NCI-H460 (cell line): ENCODE data around the gene HS3ST5. TPM values are rescaled to one million over a fixed set of nuclear protein-coding genes. Genes with fewer than 3 reads are reported as not detected.

Experiments
- DNase-seq: peaks from one replicate; pipeline ENCODE4 v3.0.0-alpha.2; 2016; ENCODE audit warnings: low read depth; ENCODE audit errors: extremely low read depth
- polyA plus RNA-seq: library from polyadenylated mRNA; depleted of rRNA; stranded (reverse); fragments of >200 nt; gene quantifications from 2 replicates; pipeline ENCODE4 v1.2.3, GENCODE V29; 2014; cell fraction: nucleus; rRNA removed
- total RNA-seq: library from RNA; depleted of rRNA; stranded (reverse); fragments of >200 nt; shearing (Covaris generic); gene quantifications from 2 replicates; pipeline ENCODE4 v1.2.3, GENCODE V29; 2014; rRNA removed

HS3ST5 gene, protein sequence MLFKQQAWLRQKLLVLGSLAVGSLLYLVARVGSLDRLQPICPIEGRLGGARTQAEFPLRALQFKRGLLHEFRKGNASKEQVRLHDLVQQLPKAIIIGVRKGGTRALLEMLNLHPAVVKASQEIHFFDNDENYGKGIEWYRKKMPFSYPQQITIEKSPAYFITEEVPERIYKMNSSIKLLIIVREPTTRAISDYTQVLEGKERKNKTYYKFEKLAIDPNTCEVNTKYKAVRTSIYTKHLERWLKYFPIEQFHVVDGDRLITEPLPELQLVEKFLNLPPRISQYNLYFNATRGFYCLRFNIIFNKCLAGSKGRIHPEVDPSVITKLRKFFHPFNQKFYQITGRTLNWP
- not detected in 2 replicates for total RNA-seq
- polyA plus RNA-seq: not detected in 2 replicates

DNA sequence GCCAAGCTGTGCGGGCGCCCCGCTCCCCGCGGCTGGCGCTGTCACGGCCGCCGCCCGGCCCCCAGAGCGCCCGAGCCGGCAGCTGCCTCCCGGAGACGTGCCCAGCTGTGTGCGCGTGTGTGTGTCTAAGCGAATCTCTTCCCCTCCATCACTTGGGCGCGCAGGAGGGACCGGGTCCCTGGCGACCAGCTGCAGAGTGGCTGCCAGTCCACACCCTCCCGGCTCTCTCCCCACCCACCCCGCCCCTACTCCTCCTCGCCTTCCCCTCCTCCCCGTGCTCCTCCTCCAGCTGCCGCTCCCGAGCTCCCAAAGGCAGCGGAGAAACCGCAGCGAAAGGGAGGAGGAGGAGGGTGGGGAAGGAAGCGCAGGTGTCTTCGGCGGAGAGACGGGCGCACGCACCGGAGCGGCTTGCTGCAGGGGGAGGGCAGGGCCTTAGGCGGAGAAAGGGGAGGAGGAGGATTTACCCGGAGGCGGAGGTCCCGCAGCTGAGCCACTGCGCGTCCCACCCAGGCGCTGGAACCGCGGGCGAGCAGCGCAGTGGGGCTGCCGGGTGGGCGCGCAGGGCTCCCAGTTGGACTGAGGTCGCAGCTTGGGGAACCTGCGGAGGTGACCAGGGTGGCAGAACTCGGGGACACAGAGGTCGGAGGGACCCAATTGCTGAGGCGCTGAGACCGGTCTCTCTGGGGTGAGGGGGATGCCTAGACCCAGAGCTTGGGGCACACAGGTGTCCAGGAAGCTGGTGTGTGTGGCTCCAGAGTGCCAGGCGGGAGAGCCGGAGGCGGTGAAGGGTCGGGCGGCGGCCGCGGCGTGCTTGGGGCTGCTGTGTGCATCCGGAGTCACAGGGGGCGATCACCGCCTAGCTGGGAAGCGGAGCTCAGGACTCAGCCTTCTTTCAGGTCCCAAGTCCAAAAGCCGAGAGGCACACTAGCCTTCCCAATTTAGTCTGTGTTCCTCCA lies at the start of gene HS3ST5:
Gene HS3ST5, minus strand, starts transcription at position 198 of the 956 bp plus-strand sequence. CDS start 280,178 bp downstream, outside the sequence.
- DNase-seq: peak; percentile 1

DNA sequence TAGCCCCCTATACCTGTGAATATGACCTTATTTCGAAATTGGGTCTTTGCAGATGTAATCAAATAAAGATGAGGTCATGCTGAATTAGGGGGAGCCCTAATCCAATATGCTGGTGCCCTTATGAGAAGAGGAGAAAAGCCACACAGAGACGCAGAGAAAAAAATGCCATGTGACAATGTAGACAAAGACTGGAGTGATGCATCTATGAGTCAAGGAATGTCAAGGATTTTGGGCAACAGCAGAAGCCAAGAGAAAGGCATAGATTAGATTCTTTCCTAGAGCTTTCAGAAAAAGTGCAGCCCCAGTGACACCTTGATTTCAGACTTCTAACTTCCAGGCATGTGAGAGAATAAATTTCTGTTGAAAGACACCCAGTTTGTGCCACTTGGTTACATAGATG lies 47.4 kb upstream of the HS3ST5 start:
- no peak for DNase-seq

DNA sequence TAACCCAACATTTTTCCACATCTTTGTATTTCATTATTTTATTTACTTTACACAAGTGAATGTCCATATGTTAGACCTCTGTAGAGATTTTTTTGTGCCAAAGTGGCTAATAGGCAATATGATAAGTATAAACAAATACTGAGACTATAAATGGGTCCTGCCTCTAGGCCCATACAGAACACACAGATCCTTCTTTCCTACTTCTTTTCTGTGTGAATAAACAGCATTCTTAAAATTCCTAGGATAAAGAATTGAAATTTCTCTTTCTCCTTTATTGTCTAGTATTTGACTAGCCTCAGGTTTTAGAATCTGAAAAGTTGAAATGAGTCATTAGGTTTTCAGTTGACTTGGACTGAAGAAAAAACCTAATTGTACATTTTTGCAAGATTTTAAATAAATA lies 46.3 kb upstream of the HS3ST5 start:
- no peak for DNase-seq

DNA sequence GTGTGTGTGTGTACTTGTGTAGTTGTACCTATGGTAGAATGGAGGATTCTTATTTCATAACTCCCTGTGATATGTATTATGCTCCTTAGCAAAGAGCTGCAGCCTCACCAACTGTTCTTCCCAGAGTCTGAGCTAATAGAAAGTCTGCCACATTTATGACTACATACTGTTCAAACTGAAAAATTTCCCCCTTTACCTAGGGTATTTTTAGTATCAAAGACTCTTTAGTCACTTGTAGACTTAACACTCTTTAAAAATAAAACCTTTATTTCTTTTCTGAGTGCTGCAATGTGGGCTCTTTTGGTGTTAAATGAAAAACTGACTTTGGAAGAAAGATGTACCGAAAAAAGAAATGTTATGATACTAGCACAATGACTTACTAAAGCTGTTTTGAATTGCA lies 39.6 kb upstream of the HS3ST5 start:
- no peak for DNase-seq

DNA sequence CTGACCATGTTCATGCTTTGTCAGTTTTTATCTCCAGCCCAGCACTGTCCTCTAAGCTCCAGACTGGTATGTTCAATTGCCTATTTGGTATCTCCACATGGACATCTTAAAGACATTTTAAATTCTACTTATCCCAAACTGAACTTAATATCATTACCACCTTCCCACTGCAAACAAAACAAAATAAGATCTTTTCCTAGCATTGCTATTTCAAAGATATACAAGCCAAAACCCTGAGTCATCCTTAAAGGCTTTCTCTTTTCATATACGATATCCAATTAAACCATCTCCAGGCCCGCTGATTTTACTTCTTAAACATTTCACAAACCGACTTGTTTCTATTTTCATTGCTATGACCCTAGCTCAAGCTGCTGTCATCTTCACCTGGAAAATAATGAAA lies 35.1 kb upstream of the HS3ST5 start:
- DNase-seq: no peak

DNA sequence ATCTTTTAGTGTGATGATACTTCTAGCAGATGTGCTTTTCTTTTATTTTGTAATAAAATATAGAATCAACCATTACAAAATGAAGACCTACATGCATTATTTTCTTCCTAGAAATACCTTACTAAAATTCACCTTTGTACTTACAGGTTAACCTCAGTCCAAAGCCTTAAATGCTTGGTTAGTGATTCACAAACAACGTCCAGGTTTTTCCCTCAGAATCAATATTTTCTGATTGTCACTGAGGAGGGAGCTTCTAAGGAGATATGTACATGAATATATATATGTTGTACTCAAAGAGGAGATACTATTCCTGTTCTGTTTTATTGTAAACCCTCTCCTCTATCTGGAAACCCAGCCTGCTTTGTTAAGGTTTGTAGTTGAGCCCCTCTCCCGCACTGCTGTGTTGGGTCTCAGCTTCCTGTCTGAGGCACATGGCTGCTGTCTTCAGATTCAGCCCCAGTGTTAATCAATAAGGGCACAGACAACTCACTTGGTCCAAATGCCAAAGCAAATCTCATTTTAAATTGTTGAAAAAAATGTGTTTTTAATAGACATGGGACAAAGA lies 33.9 kb upstream of the HS3ST5 start:
- no peak for DNase-seq

DNA sequence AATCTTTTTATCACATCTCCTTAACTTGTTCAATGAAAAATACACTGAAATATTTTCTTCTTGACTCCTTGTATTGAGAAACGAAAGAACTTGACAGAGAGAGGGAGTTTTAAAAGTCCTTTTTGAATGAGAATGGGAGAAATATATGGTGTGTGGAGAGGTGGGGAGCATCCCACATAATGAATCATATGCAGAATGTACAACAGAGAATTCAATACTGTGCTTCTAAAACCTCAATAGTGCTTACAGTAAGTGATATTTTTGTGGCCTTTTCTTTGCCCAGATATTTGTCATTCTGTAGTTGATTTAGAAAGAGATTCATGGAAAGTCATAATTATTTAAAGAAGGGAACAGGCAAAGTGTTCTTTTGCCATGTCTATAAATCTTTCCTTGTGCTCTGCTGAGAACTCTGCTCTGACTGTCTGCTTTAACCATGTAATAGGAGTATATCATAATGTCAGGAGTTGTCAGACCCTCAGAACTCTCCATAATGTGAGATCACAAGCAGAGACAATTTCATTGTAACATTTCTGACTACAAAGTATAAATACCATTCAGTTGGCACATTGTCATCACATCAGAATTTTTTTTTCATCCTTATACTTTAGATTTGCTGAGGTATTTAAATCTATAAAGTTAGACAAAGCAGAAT lies 32.8 kb upstream of the HS3ST5 start:
- no peak for DNase-seq

DNA sequence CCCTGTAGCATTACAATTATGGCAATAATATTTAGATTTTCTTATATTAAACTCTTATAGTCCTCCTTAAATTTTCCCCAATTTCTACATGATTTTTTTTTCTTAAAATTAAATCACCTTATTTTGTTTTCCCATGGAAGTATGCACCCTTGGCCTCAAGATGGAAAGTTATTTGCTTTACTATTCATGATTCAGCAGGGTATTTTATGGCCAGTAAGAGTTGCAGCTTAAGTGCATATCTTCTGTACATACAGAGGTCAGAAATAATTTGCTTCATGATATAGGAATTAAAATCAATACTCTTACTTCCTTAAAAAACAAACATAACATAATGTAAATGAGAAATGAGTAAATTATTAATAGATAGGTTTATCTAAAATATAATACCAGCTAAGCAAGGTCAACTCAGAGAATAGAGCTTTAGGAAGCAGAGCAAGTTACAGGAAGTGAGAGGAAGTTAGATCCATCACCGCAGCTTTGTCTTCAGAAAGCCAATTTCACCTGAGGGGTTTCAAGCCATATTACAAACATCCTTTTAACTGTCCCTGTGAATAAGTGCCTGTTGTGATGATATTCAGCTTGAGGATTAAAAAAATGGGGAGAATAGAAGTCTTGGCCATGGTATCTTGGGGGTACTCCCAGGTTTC lies 24.6 kb upstream of the HS3ST5 start:
- no peak for DNase-seq

DNA sequence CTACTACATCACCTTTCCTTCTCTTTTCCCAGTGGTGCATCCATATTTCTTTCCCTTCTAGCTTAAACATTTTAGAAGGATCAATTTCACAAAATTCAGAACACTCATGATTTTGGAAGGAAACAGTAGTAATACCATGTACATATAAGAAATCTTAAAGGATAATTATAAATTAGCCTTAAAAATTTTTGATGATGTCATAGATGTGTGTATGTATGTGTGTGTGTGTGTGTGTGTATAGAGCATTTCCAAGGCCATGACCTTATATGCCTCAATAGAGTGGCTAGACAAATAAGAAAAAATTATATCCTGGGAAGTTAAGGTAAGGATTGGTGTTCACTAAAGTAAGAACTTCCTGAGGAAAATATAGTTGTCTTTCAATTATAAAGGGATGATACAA lies 24.1 kb upstream of the HS3ST5 start:
- DNase-seq: no peak

DNA sequence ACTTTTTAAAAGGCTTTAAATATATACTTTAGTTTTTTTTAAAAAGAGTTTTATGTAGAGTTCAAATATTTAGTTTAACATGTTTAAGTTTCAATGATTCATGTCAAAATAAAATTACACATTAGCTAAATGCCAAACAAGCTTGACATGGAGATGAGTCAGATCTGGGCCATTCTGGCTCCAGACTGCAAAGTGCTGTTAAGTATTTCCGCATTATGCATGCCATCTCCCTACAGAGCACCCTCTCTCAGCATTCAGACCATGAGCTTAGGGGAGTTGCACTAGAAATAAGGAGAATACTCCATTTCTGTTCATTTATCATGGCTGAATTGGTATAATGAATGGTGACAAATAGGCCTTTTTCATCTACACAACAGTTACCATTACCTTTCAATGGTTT lies 21.5 kb upstream of the HS3ST5 start:
- no peak for DNase-seq

DNA sequence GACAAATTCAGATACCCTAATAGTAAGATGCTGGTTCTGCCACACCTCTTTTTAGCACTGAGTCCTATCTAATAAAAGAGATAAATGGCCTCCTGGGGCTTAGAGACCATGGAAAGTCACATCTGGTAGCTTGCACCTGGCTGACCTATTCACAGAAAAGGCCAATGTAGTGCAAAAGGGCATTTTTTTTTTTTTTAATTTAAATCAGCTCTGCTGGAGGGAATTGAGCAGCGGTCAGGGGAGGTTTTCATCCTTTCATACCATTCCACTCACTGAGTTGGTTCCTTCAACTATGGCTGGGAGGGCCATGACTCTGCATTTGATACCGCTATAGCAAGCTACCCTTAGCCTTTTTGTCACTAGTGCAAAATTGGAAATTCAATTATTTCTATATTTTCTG lies 20.1 kb upstream of the HS3ST5 start:
- DNase-seq: no peak

DNA sequence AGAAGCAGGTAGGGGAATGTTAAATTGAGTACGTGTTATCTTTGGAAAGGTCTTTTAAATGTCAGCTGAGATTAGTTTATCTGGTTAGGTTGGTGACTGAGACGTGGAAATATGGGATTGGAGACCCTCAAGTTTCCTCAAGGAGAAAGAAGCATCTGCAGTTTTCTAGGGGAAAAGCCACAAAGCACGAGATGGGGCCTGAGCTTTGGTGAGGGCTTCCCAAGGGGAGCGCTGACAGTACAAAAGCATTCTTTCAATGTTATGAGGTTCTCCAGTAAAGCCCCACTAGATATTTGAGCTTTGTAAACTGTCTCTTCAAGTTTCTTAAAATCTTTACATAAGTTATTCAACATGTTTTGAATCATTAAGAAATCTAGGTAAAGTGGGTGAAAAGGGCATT lies 19.6 kb upstream of the HS3ST5 start:
- no peak for DNase-seq

DNA sequence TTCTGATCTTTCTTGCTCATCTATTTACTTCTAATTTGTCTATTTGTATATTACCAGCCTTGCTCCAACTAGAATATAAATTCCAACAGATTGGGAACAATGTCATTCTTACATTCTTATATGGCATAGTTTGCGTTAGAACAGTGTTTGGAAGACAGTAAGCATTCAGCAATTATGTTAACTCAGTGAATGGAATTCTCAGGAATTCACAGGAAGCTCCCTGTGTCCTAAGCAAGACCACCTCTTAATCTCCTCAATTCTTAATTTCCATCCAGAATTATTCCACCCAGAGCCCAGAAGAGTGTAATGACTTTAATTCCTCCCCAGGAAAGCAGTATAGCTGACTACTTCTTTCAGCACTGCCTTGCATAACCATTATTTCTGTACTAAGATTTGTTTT lies 18.2 kb upstream of the HS3ST5 start:
- DNase-seq: no peak

DNA sequence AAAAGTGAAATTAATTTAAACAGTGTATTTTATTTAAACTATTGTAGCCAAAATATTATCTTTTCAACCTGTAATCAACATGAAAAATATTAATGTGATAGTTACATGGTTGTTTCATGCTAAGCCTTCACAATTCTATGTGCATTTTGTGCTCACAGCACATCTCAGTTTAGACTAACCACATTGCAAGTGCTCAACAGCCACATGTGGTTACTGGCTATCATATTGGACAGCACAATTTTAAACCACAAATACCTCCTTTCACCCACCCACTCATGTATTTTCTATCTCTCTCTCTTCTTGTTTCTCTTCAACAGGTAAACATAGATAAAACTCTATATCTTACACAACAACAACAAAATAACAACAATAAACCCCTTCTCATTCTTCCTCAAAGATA lies 12.5 kb upstream of the HS3ST5 start:
- no peak for DNase-seq

DNA sequence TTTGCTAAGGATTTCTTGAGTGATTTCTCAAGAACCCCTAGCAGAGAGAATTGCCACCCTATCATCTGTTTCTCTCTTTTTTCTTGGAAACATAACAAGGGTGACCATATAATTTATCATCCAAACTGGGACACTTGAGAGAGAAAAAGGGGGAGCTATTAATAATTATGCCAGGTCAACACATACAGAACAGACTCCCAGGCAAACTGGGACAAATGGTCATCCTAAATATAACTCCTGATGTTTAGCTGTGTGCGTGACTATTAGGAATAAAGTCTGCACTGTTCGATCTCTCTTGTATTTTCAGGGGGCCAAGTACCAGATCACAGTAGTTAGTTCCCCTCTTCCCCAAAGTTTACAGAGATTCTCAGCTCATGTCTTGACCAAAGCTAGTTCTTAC lies 11.7 kb upstream of the HS3ST5 start:
- no peak for DNase-seq

DNA sequence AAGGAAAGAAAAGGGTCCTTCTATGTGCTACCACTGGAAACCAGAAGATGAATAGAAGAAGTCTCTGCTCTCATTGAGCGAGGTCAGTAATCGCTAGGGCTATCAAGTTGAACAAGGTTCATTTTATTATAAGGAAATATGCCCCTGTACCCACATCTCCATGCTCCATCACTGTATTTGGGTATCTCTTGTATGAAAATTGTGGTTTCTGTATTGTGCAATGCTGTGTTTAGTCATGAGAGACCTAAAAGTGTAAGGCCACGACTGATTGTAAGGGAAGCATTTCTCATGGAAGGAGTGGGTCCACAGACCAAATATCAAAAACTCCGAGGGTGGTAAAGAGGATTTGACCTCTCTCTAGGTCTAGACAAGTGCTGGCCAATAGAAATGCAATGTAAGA lies 3.6 kb upstream of the HS3ST5 start:
- no peak for DNase-seq

DNA sequence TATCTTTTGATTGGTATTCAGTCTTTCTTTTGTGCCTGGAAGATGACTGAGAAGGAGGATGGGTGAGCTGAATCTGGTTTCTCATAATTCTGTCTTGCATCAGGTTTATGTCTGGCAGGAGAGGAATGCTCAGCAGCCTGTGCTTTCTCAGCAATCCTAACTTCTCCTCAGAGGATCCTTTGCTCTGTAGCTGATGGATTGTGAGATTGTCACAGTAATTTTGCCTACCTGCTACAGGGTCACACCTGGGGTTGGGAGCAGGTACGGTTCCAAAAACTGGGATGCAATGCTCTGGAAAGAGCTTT lies 2.1 kb upstream of the HS3ST5 start:
- DNase-seq: no peak

DNA sequence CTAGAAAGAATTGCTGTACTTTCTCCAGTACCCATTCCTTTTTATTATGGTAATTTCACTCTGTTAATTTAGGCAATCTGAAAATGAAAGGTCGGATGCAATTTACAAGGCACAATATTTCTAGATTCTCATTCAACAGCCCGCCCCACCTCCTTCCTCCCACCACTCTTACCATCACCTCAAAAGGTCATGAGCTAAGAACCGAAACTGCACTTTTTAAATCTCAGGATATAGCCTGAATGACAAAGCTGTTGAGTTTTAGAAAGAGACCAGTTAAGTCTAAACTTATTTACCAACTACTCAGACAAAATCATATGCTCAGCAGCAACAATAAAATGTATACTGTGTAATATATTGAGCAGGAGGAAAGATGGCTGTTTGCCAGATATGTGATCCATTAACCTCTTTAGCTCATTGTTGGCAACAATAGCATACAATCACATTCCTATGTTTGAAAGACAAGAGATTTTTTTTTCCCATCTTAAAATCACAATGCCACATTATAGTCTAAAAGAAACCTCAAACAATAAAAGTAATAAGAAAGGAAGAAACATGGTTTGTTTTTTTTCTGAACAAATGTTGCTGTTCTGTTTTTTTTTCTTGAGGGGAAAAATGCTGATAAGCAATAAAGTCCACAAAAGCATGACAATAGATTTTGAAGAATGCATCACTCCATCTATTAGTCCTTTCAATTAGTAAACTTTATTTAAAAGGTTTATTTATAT lies 1.6 kb upstream of the HS3ST5 start:
- DNase-seq: no peak

DNA sequence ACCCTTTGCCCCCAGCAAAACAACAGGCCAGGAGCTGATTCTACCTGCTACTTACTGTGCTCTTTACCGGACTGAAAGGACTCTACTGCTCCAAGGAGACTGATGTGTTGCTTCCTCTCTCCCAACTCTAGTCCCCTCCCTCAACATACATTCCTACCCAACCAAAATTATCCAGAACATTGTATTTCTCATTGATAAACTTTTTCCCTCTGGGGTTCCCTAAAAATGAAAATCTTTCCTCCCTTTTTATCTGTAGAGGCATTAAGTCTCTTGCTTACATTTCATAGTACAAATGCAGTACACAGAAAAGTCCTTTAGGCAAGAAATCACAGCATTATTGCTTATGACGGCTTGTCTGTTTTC lies 940 bp upstream of the HS3ST5 start:
- DNase-seq: no peak
